Calu3 (cell line): Measurements from ENCODE around the gene MSI2. TPM values are rescaled to one million over a fixed set of nuclear protein-coding genes. Genes with fewer than 3 reads are reported as not detected.

Experiments
- BruUV-seq: library from RNA; stranded (reverse); fragments of 400-500 nt; replicated peaks from 2 replicates; lab custom pipeline; 2021; lab: Mats Ljungman, UMichigan
- CTCF ChIA-PET: fragments of 300-600 bp; sonication (Branson Sonifier 250); formaldehyde crosslinking; loops from one replicate; lab custom pipeline; 2022; ENCODE audit warnings: antibody characterized with exemption; lab: Charles Lee
- DNase-seq: peaks from one replicate; pipeline ENCODE4 v3.0.0; 2022
- H3K27ac Mint-ChIP-seq: one replicate; pipeline ENCODE4 v1.8.0; 2022; ENCODE audit warnings: mixed read lengths; ENCODE audit not compliant: unreplicated experiment
- H3K27me3 Mint-ChIP-seq: one replicate; pipeline ENCODE4 v1.8.0; 2022; ENCODE audit warnings: mixed read lengths; ENCODE audit not compliant: unreplicated experiment
- H3K36me3 Mint-ChIP-seq: one replicate; pipeline ENCODE4 v1.8.0; 2022; ENCODE audit warnings: mild to moderate bottlenecking, moderate library complexity, mixed read lengths; ENCODE audit not compliant: insufficient read depth, unreplicated experiment
- H3K4me1 Mint-ChIP-seq: one replicate; pipeline ENCODE4 v1.8.0; 2022; ENCODE audit warnings: mild to moderate bottlenecking, low read depth, mixed read lengths; ENCODE audit not compliant: unreplicated experiment
- H3K4me3 Mint-ChIP-seq: one replicate; pipeline ENCODE4 v1.8.0; 2022; ENCODE audit warnings: mild to moderate bottlenecking, low read depth, moderate library complexity, mixed read lengths; ENCODE audit not compliant: unreplicated experiment
- H3K9me3 Mint-ChIP-seq: one replicate; pipeline ENCODE4 v1.8.0; 2022; ENCODE audit warnings: low read depth, mixed read lengths; ENCODE audit not compliant: unreplicated experiment
- intact Hi-C: fragments of 100-400 bp; cut with micrococcal nuclease; formaldehyde crosslinking; loops from one replicate; pipeline ENCODE4 v1.10.0; 2022; ENCODE audit not compliant: unreplicated experiment
- total RNA-seq: library from RNA; stranded (reverse); gene quantifications from 2 replicates; pipeline ENCODE4 v1.2.3, GENCODE V29; 2022
- TF ChIP-seq, protein P1 (sequence below): fragments of 200-600 bp; IDR thresholded peaks from one replicate; pipeline ENCODE4 v1.8.0; 2022; ENCODE audit warnings: antibody characterized with exemption; ENCODE audit not compliant: unreplicated experiment

MSI2 gene
- total RNA-seq, 1 experiment from 2014 or later, result 66.4 TPM

GRCh38 chr17:57312242-57312641 lies 55.9 kb downstream of the MSI2 start:
- Mint-ChIP-seq H3K4me3 (no peak overlapping the region), H3K27ac (no peak overlapping the region), H3K36me3 (no peaks in the 10 kb centered on the region), H3K27me3 (no peaks in the 10 kb centered on the region), H3K9me3 (no peaks in the 10 kb centered on the region), H3K4me1 (no peaks in the 10 kb centered on the region)
- intact Hi-C loops, result no loop called here
- BruUV-seq, result no TSS peak
- DNase-seq, result no peak
- CTCF ChIA-PET, result no interaction called here
- TF ChIP-seq, protein P1, sequence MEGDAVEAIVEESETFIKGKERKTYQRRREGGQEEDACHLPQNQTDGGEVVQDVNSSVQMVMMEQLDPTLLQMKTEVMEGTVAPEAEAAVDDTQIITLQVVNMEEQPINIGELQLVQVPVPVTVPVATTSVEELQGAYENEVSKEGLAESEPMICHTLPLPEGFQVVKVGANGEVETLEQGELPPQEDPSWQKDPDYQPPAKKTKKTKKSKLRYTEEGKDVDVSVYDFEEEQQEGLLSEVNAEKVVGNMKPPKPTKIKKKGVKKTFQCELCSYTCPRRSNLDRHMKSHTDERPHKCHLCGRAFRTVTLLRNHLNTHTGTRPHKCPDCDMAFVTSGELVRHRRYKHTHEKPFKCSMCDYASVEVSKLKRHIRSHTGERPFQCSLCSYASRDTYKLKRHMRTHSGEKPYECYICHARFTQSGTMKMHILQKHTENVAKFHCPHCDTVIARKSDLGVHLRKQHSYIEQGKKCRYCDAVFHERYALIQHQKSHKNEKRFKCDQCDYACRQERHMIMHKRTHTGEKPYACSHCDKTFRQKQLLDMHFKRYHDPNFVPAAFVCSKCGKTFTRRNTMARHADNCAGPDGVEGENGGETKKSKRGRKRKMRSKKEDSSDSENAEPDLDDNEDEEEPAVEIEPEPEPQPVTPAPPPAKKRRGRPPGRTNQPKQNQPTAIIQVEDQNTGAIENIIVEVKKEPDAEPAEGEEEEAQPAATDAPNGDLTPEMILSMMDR, result no peak

DNA sequence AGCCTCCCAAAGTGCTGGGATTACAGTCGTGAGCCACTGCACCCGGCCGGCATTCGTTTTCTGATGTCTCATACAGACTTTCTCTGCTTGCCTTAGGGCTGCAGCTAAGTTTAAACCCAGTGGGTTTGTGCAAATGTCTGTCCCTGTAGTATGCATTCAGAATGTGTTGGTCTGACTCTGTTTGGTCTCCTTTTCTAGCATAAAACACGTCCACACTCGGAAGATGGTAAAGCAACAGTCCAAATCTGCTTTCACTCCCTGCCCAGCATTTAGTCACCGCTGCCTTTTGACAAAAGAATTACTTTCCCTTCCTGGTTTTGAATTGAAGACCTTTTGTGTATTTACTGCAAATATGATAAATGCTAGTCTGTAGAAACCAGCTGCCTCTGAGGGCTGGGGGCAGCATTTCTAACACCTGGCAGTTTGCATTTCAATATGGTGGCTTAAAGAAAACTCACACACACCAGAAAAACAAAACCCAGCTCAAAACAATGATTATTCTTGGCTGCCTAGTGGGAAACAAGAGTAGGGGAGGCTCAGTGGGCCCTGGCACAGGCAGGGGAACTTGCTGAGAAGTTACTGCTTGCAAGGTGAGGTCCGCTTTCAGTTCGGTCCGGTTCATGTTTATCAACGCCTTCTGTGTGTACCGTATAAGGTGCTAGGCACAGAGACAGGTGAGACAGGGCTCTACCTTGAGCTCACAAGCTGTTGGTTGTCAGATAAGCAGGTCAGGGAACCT lies 56.9 kb downstream of the MSI2 start:
- TF ChIP-seq, protein P1, result no peak
- no TSS peak for BruUV-seq
- no peak for DNase-seq
- Mint-ChIP-seq H3K4me3 (no peak overlapping the region), H3K9me3 (no peaks in the 10 kb centered on the region), H3K36me3 (no peaks in the 10 kb centered on the region), H3K27me3 (no peaks in the 10 kb centered on the region), H3K27ac (no peak overlapping the region), H3K4me1 (no peaks in the 10 kb centered on the region)
- CTCF ChIA-PET, result no interaction called here
- intact Hi-C loops, result no loop called here

GRCh38 chr17:57315061-57316015 lies 59.0 kb downstream of the MSI2 start:
- no peaks in the 10 kb centered on the region for H3K36me3 Mint-ChIP-seq
- no peaks in the 10 kb centered on the region for H3K4me1 Mint-ChIP-seq
- BruUV-seq, result no TSS peak
- no peaks in the 10 kb centered on the region for H3K9me3 Mint-ChIP-seq
- no peak for DNase-seq
- H3K27ac Mint-ChIP-seq, result no peak overlapping the region
- TF ChIP-seq, protein P1, result no peak
- CTCF ChIA-PET, result interaction anchor here (0.7 kb wide), 3 partner anchors 21 to 125 kb away, joined by 3 to 5 read pairs (median 3); no protein-coding TSS in a partner anchor
- intact Hi-C loops, result no loop called here
- no peak overlapping the region for H3K4me3 Mint-ChIP-seq
- H3K27me3 Mint-ChIP-seq, result no peaks in the 10 kb centered on the region

DNA sequence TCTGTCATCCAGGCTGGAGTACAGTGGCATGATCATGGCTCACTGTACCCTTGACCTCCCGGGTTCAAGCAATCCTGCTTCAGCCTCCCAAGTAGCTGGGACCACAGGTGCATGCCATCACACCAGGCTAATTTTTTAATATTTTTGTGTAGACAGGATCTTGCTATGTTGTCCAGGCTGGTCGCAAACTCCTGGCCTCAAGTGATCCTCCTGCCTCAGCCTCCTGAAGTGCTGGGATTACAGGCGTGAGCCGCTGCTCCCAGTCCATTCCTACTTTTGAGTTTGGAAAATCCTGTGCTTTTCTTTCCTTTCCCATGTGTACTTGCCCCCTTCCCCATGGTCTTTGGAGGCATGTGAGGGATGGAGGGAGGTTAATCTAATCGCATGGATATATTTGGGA lies 60.0 kb downstream of the MSI2 start:
- Mint-ChIP-seq H3K27ac (no peak overlapping the region), H3K9me3 (no peaks in the 10 kb centered on the region), H3K4me1 (no peaks in the 10 kb centered on the region), H3K36me3 (no peaks in the 10 kb centered on the region), H3K4me3 (no peak overlapping the region), H3K27me3 (no peaks in the 10 kb centered on the region)
- DNase-seq, result no peak
- CTCF ChIA-PET, result interaction anchor here (0.7 kb wide), 1 partner anchor 20 kb away, joined by 3 read pairs; no protein-coding TSS in a partner anchor
- BruUV-seq, result no TSS peak
- TF ChIP-seq, protein P1, result no peak
- intact Hi-C loops, result no loop called here
